Measurements from ENCODE around the gene ADAMTSL4. TPM values are rescaled to one million over a fixed set of nuclear protein-coding genes. Genes with fewer than 3 reads are reported as not detected.

ADAMTSL4 gene
- total and polyA plus RNA-seq, 9 of the 15 experiments (the other 6 are each of a cell fraction or from before 2014, with no cell fraction given), result 12.7 to 212 (median 35.6) TPM

DNA sequence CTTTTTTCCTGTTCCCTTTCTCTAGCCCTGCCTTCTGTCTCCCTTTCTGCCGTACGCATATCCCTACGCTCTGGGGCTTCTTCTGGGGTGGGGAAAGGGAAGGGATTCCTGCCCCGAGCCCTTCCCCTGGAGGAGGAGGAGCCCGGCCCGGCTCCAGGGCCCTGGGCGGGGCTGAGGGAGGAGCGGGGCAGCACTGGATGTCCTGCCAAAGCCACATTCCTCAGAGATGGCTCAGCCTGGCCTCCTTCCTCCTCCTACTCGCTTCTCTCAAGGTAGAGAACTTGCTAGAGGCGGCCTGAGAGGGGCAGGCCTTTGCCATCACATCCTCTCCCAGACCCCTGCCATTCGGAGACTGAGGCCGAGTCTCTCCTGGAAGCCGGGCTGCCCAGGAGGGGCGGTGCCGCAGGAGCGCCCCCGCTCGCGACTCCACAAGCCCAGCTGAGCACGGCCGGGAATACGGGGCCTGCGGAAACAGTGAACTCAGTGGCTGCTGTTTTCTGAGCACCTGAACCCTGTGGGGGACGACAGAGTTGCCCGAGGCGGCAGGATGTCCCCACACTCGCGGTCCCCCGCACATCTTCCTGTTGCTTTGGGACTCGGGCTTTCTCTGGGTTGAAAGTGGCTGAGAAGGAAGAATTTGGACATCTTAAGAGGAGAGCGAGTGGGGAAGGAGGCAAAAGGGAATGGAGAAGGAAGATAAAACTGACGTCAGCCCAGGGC lies 12.2 kb downstream of the ADAMTSL4 start (continued):
- TF ChIP-seq CBX5 (IDR thresholded peaks at IDR 0.05; ENCODE audit: borderline replicate concordance, low read depth), result no peak
- TF ChIP-seq, protein P1, sequence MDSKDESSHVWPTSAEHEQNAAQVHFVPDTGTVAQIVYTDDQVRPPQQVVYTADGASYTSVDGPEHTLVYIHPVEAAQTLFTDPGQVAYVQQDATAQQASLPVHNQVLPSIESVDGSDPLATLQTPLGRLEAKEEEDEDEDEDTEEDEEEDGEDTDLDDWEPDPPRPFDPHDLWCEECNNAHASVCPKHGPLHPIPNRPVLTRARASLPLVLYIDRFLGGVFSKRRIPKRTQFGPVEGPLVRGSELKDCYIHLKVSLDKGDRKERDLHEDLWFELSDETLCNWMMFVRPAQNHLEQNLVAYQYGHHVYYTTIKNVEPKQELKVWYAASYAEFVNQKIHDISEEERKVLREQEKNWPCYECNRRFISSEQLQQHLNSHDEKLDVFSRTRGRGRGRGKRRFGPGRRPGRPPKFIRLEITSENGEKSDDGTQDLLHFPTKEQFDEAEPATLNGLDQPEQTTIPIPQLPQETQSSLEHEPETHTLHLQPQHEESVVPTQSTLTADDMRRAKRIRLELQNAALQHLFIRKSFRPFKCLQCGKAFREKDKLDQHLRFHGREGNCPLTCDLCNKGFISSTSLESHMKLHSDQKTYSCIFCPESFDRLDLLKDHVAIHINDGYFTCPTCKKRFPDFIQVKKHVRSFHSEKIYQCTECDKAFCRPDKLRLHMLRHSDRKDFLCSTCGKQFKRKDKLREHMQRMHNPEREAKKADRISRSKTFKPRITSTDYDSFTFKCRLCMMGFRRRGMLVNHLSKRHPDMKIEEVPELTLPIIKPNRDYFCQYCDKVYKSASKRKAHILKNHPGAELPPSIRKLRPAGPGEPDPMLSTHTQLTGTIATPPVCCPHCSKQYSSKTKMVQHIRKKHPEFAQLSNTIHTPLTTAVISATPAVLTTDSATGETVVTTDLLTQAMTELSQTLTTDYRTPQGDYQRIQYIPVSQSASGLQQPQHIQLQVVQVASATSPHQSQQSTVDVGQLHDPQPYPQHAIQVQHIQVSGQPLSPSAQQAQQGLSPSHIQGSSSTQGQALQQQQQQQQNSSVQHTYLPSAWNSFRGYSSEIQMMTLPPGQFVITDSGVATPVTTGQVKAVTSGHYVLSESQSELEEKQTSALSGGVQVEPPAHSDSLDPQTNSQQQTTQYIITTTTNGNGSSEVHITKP (IDR thresholded peaks at IDR 0.05; ENCODE audit: partially characterized antibody), result no peak
- TF ChIP-seq, protein P2, sequence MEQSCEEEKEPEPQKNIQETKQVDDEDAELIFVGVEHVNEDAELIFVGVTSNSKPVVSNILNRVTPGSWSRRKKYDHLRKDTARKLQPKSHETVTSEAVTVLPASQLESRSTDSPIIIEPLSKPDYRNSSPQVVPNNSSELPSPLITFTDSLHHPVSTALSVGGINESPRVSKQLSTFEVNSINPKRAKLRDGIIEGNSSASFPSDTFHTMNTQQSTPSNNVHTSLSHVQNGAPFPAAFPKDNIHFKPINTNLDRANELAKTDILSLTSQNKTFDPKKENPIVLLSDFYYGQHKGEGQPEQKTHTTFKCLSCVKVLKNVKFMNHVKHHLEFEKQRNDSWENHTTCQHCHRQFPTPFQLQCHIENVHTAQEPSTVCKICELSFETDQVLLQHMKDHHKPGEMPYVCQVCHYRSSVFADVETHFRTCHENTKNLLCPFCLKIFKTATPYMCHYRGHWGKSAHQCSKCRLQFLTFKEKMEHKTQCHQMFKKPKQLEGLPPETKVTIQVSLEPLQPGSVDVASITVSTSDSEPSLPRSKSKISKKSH (CRISPR knock-in tag; IDR thresholded peaks at IDR 0.05), result no peak
- TF ChIP-seq ZNF165 (CRISPR knock-in tag; IDR thresholded peaks at IDR 0.05; ENCODE audit: borderline replicate concordance), result no peak
- TF ChIP-seq CREBBP (IDR thresholded peaks at IDR 0.05; ENCODE audit: low read depth, low read length), result no peak
- TF ChIP-seq ZNF274 (IDR thresholded peaks at IDR 0.05; ENCODE audit: borderline replicate concordance, low read depth, low read length), result no peak
- no peak for TF ChIP-seq MEF2A (IDR thresholded peaks at IDR 0.05; ENCODE audit: control insufficient read depth, low read depth, low read length)
- TF ChIP-seq, protein P3, sequence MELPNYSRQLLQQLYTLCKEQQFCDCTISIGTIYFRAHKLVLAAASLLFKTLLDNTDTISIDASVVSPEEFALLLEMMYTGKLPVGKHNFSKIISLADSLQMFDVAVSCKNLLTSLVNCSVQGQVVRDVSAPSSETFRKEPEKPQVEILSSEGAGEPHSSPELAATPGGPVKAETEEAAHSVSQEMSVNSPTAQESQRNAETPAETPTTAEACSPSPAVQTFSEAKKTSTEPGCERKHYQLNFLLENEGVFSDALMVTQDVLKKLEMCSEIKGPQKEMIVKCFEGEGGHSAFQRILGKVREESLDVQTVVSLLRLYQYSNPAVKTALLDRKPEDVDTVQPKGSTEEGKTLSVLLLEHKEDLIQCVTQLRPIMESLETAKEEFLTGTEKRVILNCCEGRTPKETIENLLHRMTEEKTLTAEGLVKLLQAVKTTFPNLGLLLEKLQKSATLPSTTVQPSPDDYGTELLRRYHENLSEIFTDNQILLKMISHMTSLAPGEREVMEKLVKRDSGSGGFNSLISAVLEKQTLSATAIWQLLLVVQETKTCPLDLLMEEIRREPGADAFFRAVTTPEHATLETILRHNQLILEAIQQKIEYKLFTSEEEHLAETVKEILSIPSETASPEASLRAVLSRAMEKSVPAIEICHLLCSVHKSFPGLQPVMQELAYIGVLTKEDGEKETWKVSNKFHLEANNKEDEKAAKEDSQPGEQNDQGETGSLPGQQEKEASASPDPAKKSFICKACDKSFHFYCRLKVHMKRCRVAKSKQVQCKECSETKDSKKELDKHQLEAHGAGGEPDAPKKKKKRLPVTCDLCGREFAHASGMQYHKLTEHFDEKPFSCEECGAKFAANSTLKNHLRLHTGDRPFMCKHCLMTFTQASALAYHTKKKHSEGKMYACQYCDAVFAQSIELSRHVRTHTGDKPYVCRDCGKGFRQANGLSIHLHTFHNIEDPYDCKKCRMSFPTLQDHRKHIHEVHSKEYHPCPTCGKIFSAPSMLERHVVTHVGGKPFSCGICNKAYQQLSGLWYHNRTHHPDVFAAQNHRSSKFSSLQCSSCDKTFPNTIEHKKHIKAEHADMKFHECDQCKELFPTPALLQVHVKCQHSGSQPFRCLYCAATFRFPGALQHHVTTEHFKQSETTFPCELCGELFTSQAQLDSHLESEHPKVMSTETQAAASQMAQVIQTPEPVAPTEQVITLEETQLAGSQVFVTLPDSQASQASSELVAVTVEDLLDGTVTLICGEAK (IDR thresholded peaks at IDR 0.05), result peak; percentile 43
- TF ChIP-seq, protein P3 (CRISPR knock-in tag; IDR thresholded peaks at IDR 0.05), result no peak
- TF ChIP-seq, protein P4, sequence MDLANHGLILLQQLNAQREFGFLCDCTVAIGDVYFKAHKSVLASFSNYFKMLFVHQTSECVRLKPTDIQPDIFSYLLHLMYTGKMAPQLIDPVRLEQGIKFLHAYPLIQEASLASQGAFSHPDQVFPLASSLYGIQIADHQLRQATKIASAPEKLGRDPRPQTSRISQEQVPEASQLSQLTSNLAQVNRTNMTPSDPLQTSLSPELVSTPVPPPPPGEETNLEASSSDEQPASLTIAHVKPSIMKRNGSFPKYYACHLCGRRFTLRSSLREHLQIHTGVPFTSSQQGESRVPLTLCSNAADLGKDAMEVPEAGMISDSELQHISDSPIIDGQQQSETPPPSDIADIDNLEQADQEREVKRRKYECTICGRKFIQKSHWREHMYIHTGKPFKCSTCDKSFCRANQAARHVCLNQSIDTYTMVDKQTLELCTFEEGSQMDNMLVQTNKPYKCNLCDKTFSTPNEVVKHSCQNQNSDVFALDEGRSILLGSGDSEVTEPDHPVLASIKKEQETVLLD (IDR thresholded peaks at IDR 0.05), result 0 out of 2 replicates have a peak, but pooled peaks have one; percentile 28
- peak; percentile 40; the same call in 1 of the 2 replicates for TF ChIP-seq ZNF589 (CRISPR knock-in tag; IDR thresholded peaks at IDR 0.05; ENCODE audit: low read depth)

Measured in K562 (cell line).